GM12865 (cell line): ENCODE measurements around the gene AFDN.

ENCODE experiments used
- DNase-seq: peaks from one replicate; pipeline ENCODE4 v3.0.0; 2010; ENCODE audit warnings: low read depth
- H3K4me3 ChIP-seq: 2 replicates; pipeline ENCODE4 v1.5.1; 2011; ENCODE audit warnings: mild to moderate bottlenecking, low read depth, low read length, control low read depth
- TF ChIP-seq, protein P1 (sequence below): IDR thresholded peaks from 2 replicates; pipeline ENCODE4 v1.5.1; 2011; ENCODE audit warnings: low read length, control low read depth, low read depth, inconsistent platforms; ENCODE audit not compliant: insufficient read depth; ENCODE audit errors: missing control alignments

AFDN gene

DNA sequence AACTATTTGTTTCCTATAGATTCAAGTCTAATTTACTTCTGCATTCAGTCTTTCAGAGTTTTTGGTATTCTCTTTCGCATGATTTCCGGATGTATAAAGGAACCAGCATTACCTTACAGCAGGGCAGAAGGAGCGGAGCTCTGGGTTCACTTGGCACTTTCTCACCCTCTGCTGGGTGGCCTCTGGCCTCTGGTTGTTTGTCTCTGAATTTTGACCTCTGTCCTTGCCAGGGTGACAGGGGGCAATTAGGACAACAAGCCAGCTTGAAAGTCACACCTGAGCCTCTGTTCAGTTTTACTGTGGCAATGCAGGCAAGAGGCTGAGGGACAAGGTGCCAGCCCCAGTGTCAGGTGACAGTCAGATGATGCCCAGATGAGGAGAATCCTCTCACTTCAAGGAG lies 101.4 kb downstream of the AFDN start:
- no peak overlapping the region for H3K4me3 ChIP-seq
- DNase-seq: no peak
- TF ChIP-seq, protein P1, sequence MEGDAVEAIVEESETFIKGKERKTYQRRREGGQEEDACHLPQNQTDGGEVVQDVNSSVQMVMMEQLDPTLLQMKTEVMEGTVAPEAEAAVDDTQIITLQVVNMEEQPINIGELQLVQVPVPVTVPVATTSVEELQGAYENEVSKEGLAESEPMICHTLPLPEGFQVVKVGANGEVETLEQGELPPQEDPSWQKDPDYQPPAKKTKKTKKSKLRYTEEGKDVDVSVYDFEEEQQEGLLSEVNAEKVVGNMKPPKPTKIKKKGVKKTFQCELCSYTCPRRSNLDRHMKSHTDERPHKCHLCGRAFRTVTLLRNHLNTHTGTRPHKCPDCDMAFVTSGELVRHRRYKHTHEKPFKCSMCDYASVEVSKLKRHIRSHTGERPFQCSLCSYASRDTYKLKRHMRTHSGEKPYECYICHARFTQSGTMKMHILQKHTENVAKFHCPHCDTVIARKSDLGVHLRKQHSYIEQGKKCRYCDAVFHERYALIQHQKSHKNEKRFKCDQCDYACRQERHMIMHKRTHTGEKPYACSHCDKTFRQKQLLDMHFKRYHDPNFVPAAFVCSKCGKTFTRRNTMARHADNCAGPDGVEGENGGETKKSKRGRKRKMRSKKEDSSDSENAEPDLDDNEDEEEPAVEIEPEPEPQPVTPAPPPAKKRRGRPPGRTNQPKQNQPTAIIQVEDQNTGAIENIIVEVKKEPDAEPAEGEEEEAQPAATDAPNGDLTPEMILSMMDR: no peak

DNA sequence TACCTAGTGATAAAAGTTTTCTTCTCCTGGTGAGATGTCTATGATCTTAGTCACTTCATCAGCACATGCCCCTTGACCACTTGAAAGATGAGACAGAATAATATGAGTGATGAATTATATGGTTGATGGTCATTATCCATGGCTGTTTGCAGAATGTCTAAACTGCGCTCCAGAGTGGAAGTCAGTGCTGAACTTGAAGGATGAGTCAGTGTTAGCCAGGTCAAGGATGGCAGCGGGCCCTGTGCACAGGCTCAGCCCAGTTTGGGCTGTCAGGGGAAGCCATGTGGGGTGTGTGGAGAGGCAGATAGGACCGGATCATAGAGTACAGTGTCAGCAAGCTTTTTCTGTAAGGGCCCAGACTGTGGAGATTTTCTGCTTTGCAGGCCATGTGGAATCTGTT lies 103.6 kb downstream of the AFDN start:
- DNase-seq: no peak
- H3K4me3 ChIP-seq: no peak overlapping the region
- TF ChIP-seq, protein P1: no peak

DNA sequence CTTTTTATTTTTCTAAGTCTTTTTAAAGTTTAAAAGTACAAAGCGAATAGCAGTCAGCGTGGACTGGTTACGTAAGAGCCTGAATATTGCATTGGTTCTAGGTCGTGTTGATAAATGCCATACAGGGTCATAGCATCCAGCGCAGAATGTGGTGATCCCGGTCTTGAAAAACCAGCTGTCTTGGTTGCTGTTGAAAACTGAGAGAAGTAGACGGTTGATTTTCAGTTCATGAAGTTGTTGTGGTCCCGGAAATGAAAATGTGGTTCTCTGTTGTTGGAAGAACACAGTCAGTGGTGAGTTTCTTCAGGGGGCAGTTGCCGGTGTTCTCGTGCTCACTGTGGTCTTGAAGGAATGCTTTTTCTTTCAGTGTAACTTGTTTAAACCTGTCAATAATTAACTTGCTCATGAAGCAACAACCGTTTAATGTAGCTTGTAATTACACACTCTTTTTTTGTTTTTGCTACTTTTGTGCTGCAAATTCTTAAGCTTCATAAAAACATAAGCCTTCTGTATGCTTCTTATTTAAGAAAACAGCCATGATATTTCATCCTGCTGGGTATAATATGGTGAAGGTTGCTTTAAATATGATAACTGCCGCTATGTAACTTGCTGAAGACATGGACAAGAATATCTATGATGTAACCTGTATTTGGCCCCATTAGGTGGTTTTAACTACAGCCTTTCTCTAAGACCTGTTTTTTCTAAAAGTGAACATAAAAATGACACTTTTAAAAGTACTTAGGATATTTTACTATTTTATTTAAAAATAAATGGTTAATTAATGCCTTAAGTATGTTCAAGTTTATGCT lies 106.0 kb downstream of the AFDN start:
- TF ChIP-seq, protein P1: no peak
- H3K4me3 ChIP-seq: no peak overlapping the region
- DNase-seq: no peak

DNA sequence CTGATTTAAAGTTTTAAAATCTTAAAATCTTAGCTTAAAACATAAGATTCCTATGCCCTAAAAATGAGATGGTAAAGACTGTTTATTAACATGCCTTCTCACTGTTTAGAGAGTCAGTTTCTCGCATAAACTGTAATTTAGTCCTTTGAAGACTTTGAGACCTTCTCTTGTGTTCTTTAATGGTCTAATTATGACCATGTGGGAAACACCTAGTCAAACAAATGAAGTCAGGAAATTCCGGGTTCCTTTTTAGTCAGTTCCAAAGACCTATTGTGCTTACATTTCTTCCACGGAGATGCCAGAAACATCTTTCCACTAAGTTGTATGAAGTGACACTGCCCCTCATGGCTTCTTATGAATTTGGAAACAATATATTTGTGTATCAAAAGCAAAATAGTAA lies 106.6 kb downstream of the AFDN start:
- TF ChIP-seq, protein P1: no peak
- H3K4me3 ChIP-seq: no peak overlapping the region
- DNase-seq: peak; percentile 8

DNA sequence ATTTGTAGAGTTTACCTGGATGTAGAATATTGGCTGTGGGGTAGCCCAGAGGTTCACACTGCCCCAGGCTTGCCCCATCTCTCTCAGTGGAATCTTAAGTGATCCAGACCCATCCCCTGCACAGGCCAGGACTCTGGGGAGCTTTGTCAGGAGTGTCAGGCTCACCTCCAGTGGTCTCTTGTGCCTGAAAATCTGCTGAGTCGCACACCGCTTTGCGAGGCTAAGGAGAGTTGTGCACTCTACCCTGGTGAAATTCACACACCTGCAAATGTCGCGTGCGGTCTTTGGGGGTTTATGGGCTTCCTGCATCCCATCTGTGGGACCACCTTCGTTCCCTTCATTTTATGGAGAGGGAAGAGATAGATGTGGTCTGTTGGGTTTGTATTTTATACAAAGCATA lies 107.1 kb downstream of the AFDN start:
- no peak for DNase-seq
- H3K4me3 ChIP-seq: no peak overlapping the region
- TF ChIP-seq, protein P1: no peak

DNA sequence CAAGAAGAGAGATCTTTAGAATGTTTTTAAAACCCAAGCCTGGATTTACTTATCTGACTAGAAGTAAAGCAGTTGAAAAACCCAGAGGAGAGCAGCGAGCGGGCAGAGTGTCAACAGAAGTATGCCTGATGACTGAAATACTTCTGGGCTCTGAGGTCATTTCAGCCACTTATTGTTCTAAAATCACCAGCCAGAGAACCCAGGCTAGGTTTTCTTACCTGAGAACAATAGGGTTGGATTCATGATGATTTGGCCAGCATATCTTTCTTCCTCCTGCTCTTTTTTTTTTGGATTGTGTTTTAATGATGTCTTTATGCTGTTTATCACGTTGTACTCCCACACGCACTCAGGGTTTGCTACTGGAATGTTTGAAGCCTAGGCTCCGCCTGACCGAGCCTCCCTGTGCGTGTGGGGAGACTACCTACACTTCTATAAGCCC lies 107.7 kb downstream of the AFDN start:
- no peak for DNase-seq
- TF ChIP-seq, protein P1: no peak
- H3K4me3 ChIP-seq: no peak overlapping the region

- H3K4me3 ChIP-seq: no peak overlapping the region
- TF ChIP-seq, protein P1: no peak
- no peak for DNase-seq
Measured at GRCh38 chr6:167936051-167936450, 109.3 kb downstream of the AFDN start.
